Measurements from ENCODE around the gene ARL4A. TPM values are rescaled to one million over a fixed set of nuclear protein-coding genes. Genes with fewer than 3 reads are reported as not detected.

ARL4A gene
- total and polyA plus RNA-seq, 2 of the 13 experiments (the other 11 are each of a cell fraction or from before 2014, with no cell fraction given) = 10.8 to 25.6 TPM

- Histone ChIP-seq H3K79me2 (ENCODE audit: insufficient read depth, low read length) (no peaks in the 10 kb centered on the region), H3K9ac (ENCODE audit: insufficient read depth, low read depth, low read length) (no peak overlapping the region), H3K9me3 (ENCODE audit: low read length) (no peaks in the 10 kb centered on the region), H3K4me1 (ENCODE audit: insufficient read depth, low read length) (peaks cover 40% of the 10 kb centered on the region), H3K4me3 (replicated peaks in 1 of 3; ENCODE audit: insufficient read depth in 1 of 3, low read depth in 2 of 3, low read length in 3 of 3) (no peak overlapping the region), H3K27ac (ENCODE audit: extremely low read length, insufficient read depth, low read length) (no peak overlapping the region), H3K36me3 (replicated peaks in 1 of 2; ENCODE audit: control insufficient read depth in 1 of 2, insufficient read depth in 2 of 2, low read length in 2 of 2) (no peaks in the 10 kb centered on the region), H4K20me1 (ENCODE audit: insufficient read depth, low read length) (no peaks in the 10 kb centered on the region), H3K27me3 (ENCODE audit: control insufficient read depth in 1 of 2, insufficient read depth in 2 of 2, low read length in 2 of 2) (no peaks in the 10 kb centered on the region), H3K4me2 (ENCODE audit: low read depth, low read length) (no peak overlapping the region), H2AFZ (ENCODE audit: low read length) (no peak overlapping the region)
- CTCF ChIA-PET (ENCODE audit: low intra/inter-chr PET ratio, low total read pairs) = no interaction called here
- DNase-seq (ENCODE audit: low spot score) (no peak), FAIRE-seq (no peak), ATAC-seq (no peak)
- WGBS (ENCODE audit: low lambda C conversion rate) = 100% methylated on average over 1 of the region's 1 CpG
- POLR2A ChIA-PET = no interaction called here
- BruUV-seq (replicated peaks) = no TSS peak
- no peak for TF ChIP-seq FOXA1 (IDR thresholded peaks at IDR 0.05)
- no peak for TF ChIP-seq FOXA1 (CRISPR knock-in tag; IDR thresholded peaks at IDR 0.05)
- TF ChIP-seq ZNF274 (CRISPR knock-in tag; IDR thresholded peaks at IDR 0.05) = no peak
- TF ChIP-seq ZNF180 (CRISPR knock-in tag; IDR thresholded peaks at IDR 0.05; ENCODE audit: borderline replicate concordance, low read depth) = no peak
- no peak for TF ChIP-seq ZNF343 (CRISPR knock-in tag; IDR thresholded peaks at IDR 0.05)
- TF ChIP-seq ZNF614 (CRISPR knock-in tag; IDR thresholded peaks at IDR 0.05; ENCODE audit: borderline replicate concordance) = no peak
- TF ChIP-seq NR1H2 (CRISPR knock-in tag; IDR thresholded peaks at IDR 0.05; ENCODE audit: borderline replicate concordance, low read depth) = no peak
- no peak for TF ChIP-seq ARNT (IDR thresholded peaks at IDR 0.05)
- no peak for TF ChIP-seq ZNF550 (CRISPR knock-in tag; IDR thresholded peaks at IDR 0.05; ENCODE audit: borderline replicate concordance)
- TF ChIP-seq PHF8 (CRISPR knock-in tag; IDR thresholded peaks at IDR 0.05) = no peak
- TF ChIP-seq ZNF839 (CRISPR knock-in tag; IDR thresholded peaks at IDR 0.05; ENCODE audit: borderline replicate concordance) = no peak
- TF ChIP-seq ZNF232 (CRISPR knock-in tag; IDR thresholded peaks at IDR 0.05; ENCODE audit: borderline replicate concordance) = no peak
- no peak for TF ChIP-seq DNMT3B (CRISPR knock-in tag; conservative IDR thresholded peaks at IDR 0.05)
- TF ChIP-seq ZNF670 (CRISPR knock-in tag; IDR thresholded peaks at IDR 0.05; ENCODE audit: borderline replicate concordance) = no peak
- TF ChIP-seq, protein P1, sequence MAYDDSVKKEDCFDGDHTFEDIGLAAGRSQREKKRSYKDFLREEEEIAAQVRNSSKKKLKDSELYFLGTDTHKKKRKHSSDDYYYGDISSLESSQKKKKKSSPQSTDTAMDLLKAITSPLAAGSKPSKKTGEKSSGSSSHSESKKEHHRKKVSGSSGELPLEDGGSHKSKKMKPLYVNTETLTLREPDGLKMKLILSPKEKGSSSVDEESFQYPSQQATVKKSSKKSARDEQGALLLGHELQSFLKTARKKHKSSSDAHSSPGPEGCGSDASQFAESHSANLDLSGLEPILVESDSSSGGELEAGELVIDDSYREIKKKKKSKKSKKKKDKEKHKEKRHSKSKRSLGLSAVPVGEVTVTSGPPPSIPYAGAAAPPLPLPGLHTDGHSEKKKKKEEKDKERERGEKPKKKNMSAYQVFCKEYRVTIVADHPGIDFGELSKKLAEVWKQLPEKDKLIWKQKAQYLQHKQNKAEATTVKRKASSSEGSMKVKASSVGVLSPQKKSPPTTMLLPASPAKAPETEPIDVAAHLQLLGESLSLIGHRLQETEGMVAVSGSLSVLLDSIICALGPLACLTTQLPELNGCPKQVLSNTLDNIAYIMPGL (CRISPR knock-in tag; IDR thresholded peaks at IDR 0.05; ENCODE audit: borderline replicate concordance in 1 of 2, low read depth in 1 of 2) = no peak
- TF ChIP-seq ZNF20 (CRISPR knock-in tag; IDR thresholded peaks at IDR 0.05) = no peak
- intact Hi-C loops (cut with micrococcal nuclease; ENCODE audit: unreplicated experiment) (no loop called here), in situ Hi-C loops (cut with HindIII; ENCODE audit: extremely low pct_ligation_motif_present, low pct_unique_long_range_greater_than_20kb) (no loop called here)
These were observed 26.4 kb downstream of the ARL4A start for GRCh38 chr7:12713625-12714378.

All from HepG2 (cell line).